PC-3 (cell line): ENCODE measurements around the gene ZNF138.

ENCODE experiments used
- EZH2 ChIP-seq: fragments of 300-600 bp; sonication (generic); IDR thresholded peaks from one replicate; pipeline ENCODE4 v1.6.1; 2017; ENCODE audit warnings: antibody characterized with exemption, mild to moderate bottlenecking, low read length; ENCODE audit not compliant: unreplicated experiment
- TF ChIP-seq, protein P1 (sequence below): fragments of 300-600 bp; sonication (generic); conservative IDR thresholded peaks from 2 replicates; pipeline ENCODE4 v1.5.1; 2017; ENCODE audit warnings: antibody characterized with exemption, low read depth, mild to moderate bottlenecking, low read length

- TF ChIP-seq, protein P1, sequence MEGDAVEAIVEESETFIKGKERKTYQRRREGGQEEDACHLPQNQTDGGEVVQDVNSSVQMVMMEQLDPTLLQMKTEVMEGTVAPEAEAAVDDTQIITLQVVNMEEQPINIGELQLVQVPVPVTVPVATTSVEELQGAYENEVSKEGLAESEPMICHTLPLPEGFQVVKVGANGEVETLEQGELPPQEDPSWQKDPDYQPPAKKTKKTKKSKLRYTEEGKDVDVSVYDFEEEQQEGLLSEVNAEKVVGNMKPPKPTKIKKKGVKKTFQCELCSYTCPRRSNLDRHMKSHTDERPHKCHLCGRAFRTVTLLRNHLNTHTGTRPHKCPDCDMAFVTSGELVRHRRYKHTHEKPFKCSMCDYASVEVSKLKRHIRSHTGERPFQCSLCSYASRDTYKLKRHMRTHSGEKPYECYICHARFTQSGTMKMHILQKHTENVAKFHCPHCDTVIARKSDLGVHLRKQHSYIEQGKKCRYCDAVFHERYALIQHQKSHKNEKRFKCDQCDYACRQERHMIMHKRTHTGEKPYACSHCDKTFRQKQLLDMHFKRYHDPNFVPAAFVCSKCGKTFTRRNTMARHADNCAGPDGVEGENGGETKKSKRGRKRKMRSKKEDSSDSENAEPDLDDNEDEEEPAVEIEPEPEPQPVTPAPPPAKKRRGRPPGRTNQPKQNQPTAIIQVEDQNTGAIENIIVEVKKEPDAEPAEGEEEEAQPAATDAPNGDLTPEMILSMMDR, result no peak
- TF ChIP-seq EZH2, result no peak
Observed at GRCh38 chr7:64871761-64872160, 77.5 kb downstream of the ZNF138 start.
